ENCODE data around the gene PRPF6. TPM values are rescaled to one million over a fixed set of nuclear protein-coding genes. Genes with fewer than 3 reads are reported as not detected.

Gene PRPF6
- total and polyA plus RNA-seq, 2 of the 13 experiments (the other 11 are each of a cell fraction or from before 2014, with no cell fraction given), result 63.7 to 101 TPM

GRCh38 chr20:63968928-63969760, 11.8 kb upstream of the PRPF6 start (continued):
- TF ChIP-seq ATF7 (IDR thresholded peaks at IDR 0.05) (no peak), ATF7 (CRISPR knock-in tag; IDR thresholded peaks at IDR 0.05) (peak; percentile 72), SMARCC2 (IDR thresholded peaks at IDR 0.05) (no peak), HDAC2 (CRISPR knock-in tag; IDR thresholded peaks at IDR 0.05) (peak; percentile 89), MBNL3 (CRISPR knock-in tag; conservative IDR thresholded peaks at IDR 0.05) (no peak), GZF1 (CRISPR knock-in tag; IDR thresholded peaks at IDR 0.05) (no peak; the same call in 1 of the 2 replicates), ZNF121 (CRISPR knock-in tag; IDR thresholded peaks at IDR 0.05) (peak; percentile 75), SP2 (CRISPR knock-in tag; IDR thresholded peaks at IDR 0.05) (no peak), GPBP1L1 (CRISPR knock-in tag; IDR thresholded peaks at IDR 0.05) (no peak), BRF2 (CRISPR knock-in tag; IDR thresholded peaks at IDR 0.05) (no peak), LBX2 (CRISPR knock-in tag; IDR thresholded peaks at IDR 0.05; ENCODE audit: borderline replicate concordance) (no peak), ZFX (CRISPR knock-in tag; IDR thresholded peaks at IDR 0.05; ENCODE audit: low read depth) (peak; percentile 85), ZNF12 (CRISPR knock-in tag; IDR thresholded peaks at IDR 0.05) (peak; percentile 66; the same call in 1 of the 2 replicates), MED8 (CRISPR knock-in tag; IDR thresholded peaks at IDR 0.05; ENCODE audit: insufficient replicate concordance) (peak; percentile 64), RFX5 (IDR thresholded peaks at IDR 0.05; ENCODE audit: low read depth, low read length) (no peak), TFE3 (CRISPR knock-in tag; IDR thresholded peaks at IDR 0.05) (peak; percentile 76), ZKSCAN5 (CRISPR knock-in tag; IDR thresholded peaks at IDR 0.05) (no peak), ZBTB20 (CRISPR knock-in tag; IDR thresholded peaks at IDR 0.05; ENCODE audit: borderline replicate concordance, low read depth) (0 out of 2 replicates have a peak, but pooled peaks have one; percentile 73), ZBTB44 (CRISPR knock-in tag; IDR thresholded peaks at IDR 0.05) (no peak; the same call in 1 of the 2 replicates), NFE2L1 (CRISPR knock-in tag; IDR thresholded peaks at IDR 0.05; ENCODE audit: borderline replicate concordance) (0 out of 2 replicates have a peak, but pooled peaks have one; percentile 84), ZNF891 (CRISPR knock-in tag; IDR thresholded peaks at IDR 0.05) (peak; percentile 95), ZNF557 (CRISPR knock-in tag; IDR thresholded peaks at IDR 0.05) (no peak), TFDP2 (CRISPR knock-in tag; IDR thresholded peaks at IDR 0.05) (no peak; the same call in 1 of the 2 replicates)

Measured in HepG2 (cell line).